Esophagus muscularis mucosa (tissue), 4 donors: Measurements from ENCODE around the gene NCR3LG1. TPM values are rescaled to one million over a fixed set of nuclear protein-coding genes. Genes with fewer than 3 reads are reported as not detected.
A peak's percentile ranks its signal among the peaks of the same experiment; 100 is the strongest.

Experiments used
- DNase-seq: peaks from one replicate; pipeline ENCODE4 v3.0.0-alpha.2; 2017; ENCODE audit errors: extremely low spot score
- H3K27ac ChIP-seq, 4 donors: fragments of 200-600 bp; sonication (generic); replicated peaks in 1 of 4; 1 replicate in 3 of 4; 2 replicates in 1 of 4; pipeline ENCODE4 v1.5.1; 2016 to 2019; ENCODE audit warnings: mild to moderate bottlenecking in 1 of 4
- H3K27me3 ChIP-seq, 4 donors: fragments of 200-600 bp; sonication (generic); one replicate each; pipeline versions ENCODE4 v1.5.1 to v1.6.0; 2016 to 2019
- H3K36me3 ChIP-seq, 4 donors: fragments of 200-600 bp; sonication (generic); one replicate each; pipeline ENCODE4 v1.5.1; 2016 to 2019
- H3K4me1 ChIP-seq, 4 donors: fragments of 200-600 bp; sonication (generic); one replicate each; pipeline ENCODE4 v1.5.1; 2016 to 2019
- H3K4me3 ChIP-seq, 4 donors: fragments of 200-600 bp; sonication (generic); 1 replicate in 2 of 4; 2 replicates in 2 of 4; pipeline ENCODE4 v1.5.1; 2016 to 2019; ENCODE audit warnings: mild to moderate bottlenecking in 4 of 4, moderate library complexity in 1 of 4
- H3K9me3 ChIP-seq, 4 donors: fragments of 200-600 bp; sonication (generic); 1 replicate in 3 of 4; 2 replicates in 1 of 4; pipeline ENCODE4 v1.5.1; 2016 to 2019
- EP300 ChIP-seq: sonication (generic); formaldehyde crosslinking; IDR thresholded peaks from one replicate; pipeline ENCODE4 v1.6.1; 2017; ENCODE audit warnings: antibody characterized with exemption
- POLR2A ChIP-seq: fragments of 450-650 bp; IDR thresholded peaks from one replicate; pipeline ENCODE4 v1.6.1; 2017; ENCODE audit warnings: antibody characterized with exemption, moderate library complexity, mild to moderate bottlenecking, low read depth
- POLR2AphosphoS5 ChIP-seq, 2 donors: sonication (generic); formaldehyde crosslinking; IDR thresholded peaks; one replicate each; pipeline ENCODE4 v1.6.1; 2017; ENCODE audit warnings: antibody characterized with exemption in 2 of 2
- WGBS: methylation state at CpG from one replicate; pipeline ENCODE4 v1.1.5; 2018; 5-methylcytosine and 5-hydroxymethylcytosine counted together
- intact Hi-C: fragments of 100-400 bp; cut with DNase I; formaldehyde crosslinking; loops from one replicate; pipeline ENCODE4 v1.15.1; 2023
- total RNA-seq, 4 donors: library from RNA; depleted of rRNA; stranded (reverse); fragments of >200 nt; gene quantifications; one replicate each; pipeline versions ENCODE4 v1.1.0 to v1.2.1, GENCODE V29; 2016
- TF ChIP-seq, protein P1 (sequence below), 3 experiments: fragments of 200-600 bp in 2 of 3; fragments of 450-650 bp in 1 of 3; sonication (generic) in 2 of 3; IDR thresholded peaks; one replicate each; pipeline ENCODE4 v1.5.1; 2017 to 2019; ENCODE audit warnings: antibody characterized with exemption in 3 of 3, mild to moderate bottlenecking in 2 of 3, moderate library complexity in 1 of 3

NCR3LG1 gene
- total RNA-seq, 4 donors from 2014 or later: 1.7 to 3.6 (median 2.4) TPM

DNA sequence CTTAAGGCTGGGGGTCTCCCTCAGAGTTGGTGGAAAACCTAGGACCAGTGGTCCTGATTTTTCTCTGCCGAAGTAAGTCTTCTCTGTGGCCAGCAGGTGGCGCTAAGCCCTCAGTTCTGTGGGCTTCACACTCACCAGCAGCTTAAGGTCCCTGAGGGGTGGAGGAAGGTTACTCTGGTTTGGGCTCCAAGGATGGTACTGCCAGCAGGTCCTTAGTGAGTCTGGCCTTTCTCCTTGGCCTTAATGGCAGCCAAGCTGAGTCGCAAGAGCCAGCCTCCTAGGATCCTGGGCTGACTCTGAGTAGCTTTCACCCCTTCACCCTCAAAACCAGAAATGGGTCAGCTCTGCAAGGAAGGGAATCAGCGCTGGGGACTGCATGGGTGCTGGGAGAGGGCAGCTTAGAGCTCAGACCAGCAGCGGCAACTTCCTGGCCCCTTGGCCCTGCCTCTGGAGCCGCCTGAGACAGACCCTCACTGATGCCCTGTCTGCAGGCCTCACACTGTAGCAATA, 32.5 kb downstream of the NCR3LG1 start:
- H3K9me3 ChIP-seq: no peaks in the 10 kb centered on the region
- DNase-seq: no peak
- H3K27me3 ChIP-seq: peaks cover 0 to 8% (median 0%) of the 10 kb centered on the region in 4 donors
- H3K4me3 ChIP-seq: no peak overlapping the region
- H3K27ac ChIP-seq: no peak overlapping the region
- WGBS: 29% methylated on average over 4 of the region's 6 CpGs
- no peak for TF ChIP-seq POLR2A
- TF ChIP-seq, protein P1, sequence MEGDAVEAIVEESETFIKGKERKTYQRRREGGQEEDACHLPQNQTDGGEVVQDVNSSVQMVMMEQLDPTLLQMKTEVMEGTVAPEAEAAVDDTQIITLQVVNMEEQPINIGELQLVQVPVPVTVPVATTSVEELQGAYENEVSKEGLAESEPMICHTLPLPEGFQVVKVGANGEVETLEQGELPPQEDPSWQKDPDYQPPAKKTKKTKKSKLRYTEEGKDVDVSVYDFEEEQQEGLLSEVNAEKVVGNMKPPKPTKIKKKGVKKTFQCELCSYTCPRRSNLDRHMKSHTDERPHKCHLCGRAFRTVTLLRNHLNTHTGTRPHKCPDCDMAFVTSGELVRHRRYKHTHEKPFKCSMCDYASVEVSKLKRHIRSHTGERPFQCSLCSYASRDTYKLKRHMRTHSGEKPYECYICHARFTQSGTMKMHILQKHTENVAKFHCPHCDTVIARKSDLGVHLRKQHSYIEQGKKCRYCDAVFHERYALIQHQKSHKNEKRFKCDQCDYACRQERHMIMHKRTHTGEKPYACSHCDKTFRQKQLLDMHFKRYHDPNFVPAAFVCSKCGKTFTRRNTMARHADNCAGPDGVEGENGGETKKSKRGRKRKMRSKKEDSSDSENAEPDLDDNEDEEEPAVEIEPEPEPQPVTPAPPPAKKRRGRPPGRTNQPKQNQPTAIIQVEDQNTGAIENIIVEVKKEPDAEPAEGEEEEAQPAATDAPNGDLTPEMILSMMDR (IDR thresholded peaks at IDR 0.05): peak; percentile 83 to 93 (median 86)
- no peak for TF ChIP-seq EP300
- intact Hi-C loops: loop anchor here (1.0 to 2.0 kb wide), 2 partner anchors 120 to 145 kb away; no protein-coding TSS in a partner anchor
- H3K4me1 ChIP-seq: peaks cover 6 to 21% (median 17%) of the 10 kb centered on the region in 4 donors
- peaks cover 0 to 8% (median 0%) of the 10 kb centered on the region in 4 donors for H3K36me3 ChIP-seq

DNA sequence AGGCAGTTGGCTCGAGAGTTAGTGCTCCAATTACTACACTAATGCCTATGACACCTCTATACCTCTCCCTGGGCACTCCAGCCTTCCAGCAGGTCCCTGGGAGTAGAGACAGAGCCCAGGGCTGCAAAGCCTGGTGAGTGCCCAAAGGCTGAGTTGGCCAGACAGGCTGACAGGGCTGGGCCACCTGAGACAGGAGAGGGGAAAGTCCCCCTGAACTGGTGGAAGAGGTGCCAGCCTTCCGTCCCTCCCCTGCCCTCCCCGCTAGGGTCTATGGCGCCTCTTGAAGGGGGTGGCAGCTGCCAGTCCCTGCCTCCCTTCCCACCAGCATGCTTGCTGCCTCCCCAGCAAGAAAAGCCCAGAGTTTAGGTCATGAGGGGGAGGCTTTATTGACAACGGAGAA, 33.9 kb downstream of the NCR3LG1 start:
- intact Hi-C loops: loop anchor here (2.0 kb wide), 1 partner anchor 143 kb away; no protein-coding TSS in a partner anchor
- TF ChIP-seq EP300: no peak
- no peak for TF ChIP-seq POLR2A
- TF ChIP-seq POLR2AphosphoS5 (IDR thresholded peaks at IDR 0.05): no peak
- TF ChIP-seq, protein P1 (IDR thresholded peaks at IDR 0.05): no peak
- Histone ChIP-seq H3K27ac (no peak overlapping the region), H3K4me1 (peaks cover 6 to 30% (median 26%) of the 10 kb centered on the region in 4 donors), H3K27me3 (peaks cover 0 to 8% (median 0%) of the 10 kb centered on the region in 4 donors), H3K9me3 (no peaks in the 10 kb centered on the region), H3K36me3 (no peaks in the 10 kb centered on the region), H3K4me3 (no peak overlapping the region)
- 87% methylated on average over 4 of the region's 5 CpGs for WGBS
- no peak for DNase-seq

DNA sequence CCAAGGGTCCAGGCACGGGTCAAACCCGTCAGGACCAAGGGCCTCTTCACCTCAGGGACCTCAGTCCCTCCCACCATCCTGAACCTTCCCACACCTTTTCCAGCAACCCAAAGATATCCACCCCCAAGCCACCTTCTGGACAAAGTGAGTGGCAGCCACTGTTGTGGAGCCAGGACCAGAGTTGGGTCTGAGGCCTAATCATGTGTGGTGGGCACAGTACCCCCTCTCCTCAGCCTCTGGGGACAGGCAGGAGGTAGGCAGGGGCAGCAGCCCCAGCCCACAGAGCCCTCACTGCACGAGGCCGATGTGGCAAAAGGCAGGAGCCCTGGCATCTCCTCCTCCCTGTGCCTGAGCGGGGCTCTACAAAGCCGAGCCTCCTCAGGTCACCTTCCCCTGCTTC, 34.3 kb downstream of the NCR3LG1 start:
- Histone ChIP-seq H3K9me3 (no peaks in the 10 kb centered on the region), H3K36me3 (no peaks in the 10 kb centered on the region), H3K4me3 (no peak overlapping the region), H3K27ac (peak overlapping the region; percentile 41 to 62 (median 52)), H3K4me1 (peaks cover 6 to 30% (median 26%) of the 10 kb centered on the region in 4 donors), H3K27me3 (peaks cover 0 to 8% (median 0%) of the 10 kb centered on the region in 4 donors)
- intact Hi-C loops: loop anchor here (2.0 kb wide), 1 partner anchor 143 kb away; no protein-coding TSS in a partner anchor
- no peak for TF ChIP-seq POLR2A
- no peak for TF ChIP-seq EP300
- no peak for TF ChIP-seq POLR2AphosphoS5 (IDR thresholded peaks at IDR 0.05)
- TF ChIP-seq, protein P1 (IDR thresholded peaks at IDR 0.05): no peak
- 80% methylated on average over 3 of the region's 6 CpGs for WGBS
- no peak for DNase-seq

DNA sequence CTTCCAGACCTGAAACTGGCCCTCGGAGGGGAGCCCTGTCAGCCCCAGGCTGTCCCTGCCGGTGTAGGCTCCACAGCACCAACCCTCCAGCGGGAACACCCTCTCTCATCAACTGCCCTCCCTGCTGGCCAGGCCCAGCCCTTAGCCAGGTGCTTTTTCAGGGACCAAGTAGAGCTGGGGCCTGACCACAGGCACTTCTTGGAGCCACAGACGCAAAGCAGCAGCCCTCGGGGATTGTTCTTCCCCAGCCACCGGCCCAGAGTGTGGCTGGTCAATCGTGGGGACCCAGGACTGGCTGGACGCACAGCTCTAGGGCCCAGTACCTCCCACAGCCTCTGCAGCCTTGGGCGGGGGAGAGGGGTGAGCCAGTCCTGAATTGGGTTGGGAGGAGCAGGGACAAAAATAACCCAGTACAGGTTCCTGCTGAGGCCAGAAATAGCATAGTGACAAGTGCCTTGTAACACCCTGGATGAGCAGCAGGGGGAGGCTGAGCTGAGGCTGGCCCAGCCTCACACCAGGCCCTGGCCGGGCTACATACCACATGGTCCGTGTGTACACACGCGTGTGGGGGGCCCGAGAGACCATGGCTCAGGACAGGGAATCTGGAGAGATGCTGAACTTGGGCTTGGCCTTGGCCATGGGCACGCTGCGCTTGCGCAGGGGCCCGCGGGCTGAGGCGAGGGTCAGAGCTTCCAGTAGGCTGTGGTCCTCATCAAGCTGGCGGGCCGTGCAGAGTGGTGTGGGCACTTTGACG, 34.9 kb downstream of the NCR3LG1 start:
- no peaks in the 10 kb centered on the region for H3K36me3 ChIP-seq
- H3K4me3 ChIP-seq: peak overlapping the region in 1 of 4 donors; percentile 27
- intact Hi-C loops: no loop called here
- DNase-seq: no peak
- peaks cover 0 to 8% (median 0%) of the 10 kb centered on the region in 4 donors for H3K27me3 ChIP-seq
- H3K27ac ChIP-seq: peak overlapping the region; percentile 41 to 62 (median 52)
- 58% methylated on average over 19 of the region's 23 CpGs for WGBS
- H3K9me3 ChIP-seq: no peaks in the 10 kb centered on the region
- peak; percentile 14 for TF ChIP-seq POLR2A
- TF ChIP-seq POLR2AphosphoS5 (IDR thresholded peaks at IDR 0.05): peak in 1 of 2 donors; percentile 10
- TF ChIP-seq, protein P1 (IDR thresholded peaks at IDR 0.05): peak; percentile 42 to 65 (median 52)
- TF ChIP-seq EP300: no peak
- H3K4me1 ChIP-seq: peaks cover 6 to 30% (median 26%) of the 10 kb centered on the region in 4 donors
